SK-N-MC (cell line): Measurements from ENCODE around the gene MAS1L.

ENCODE experiments used
- EZH2 ChIP-seq: fragments of 200-600 bp; sonication (generic); IDR thresholded peaks from one replicate; pipeline ENCODE4 v1.6.1; 2017; ENCODE audit warnings: antibody characterized with exemption
- POLR2AphosphoS5 ChIP-seq: IDR thresholded peaks from 2 replicates; pipeline ENCODE4 v1.6.1; 2012; ENCODE audit warnings: mild to moderate bottlenecking, low read depth, low read length, borderline replicate concordance

GRCh38 chr6:29439006-29439405, 48.8 kb downstream of the MAS1L start, which contains the start of gene OR10C1:
- no peak for TF ChIP-seq POLR2AphosphoS5
- no peak for TF ChIP-seq EZH2
